HUES64 (cell line): ENCODE measurements around the gene EXOC8. TPM values are rescaled to one million over a fixed set of nuclear protein-coding genes. Genes with fewer than 3 reads are reported as not detected.

ENCODE experiments used
- H3K27ac ChIP-seq: 2 replicates; pipeline ENCODE4 v1.7.0; 2013; ENCODE audit warnings: low read depth, low read length, inconsistent platforms
- H3K27me3 ChIP-seq: 2 replicates; pipeline ENCODE4 v1.6.1; 2013; ENCODE audit warnings: mild to moderate bottlenecking, low read length; ENCODE audit not compliant: insufficient read depth
- H3K36me3 ChIP-seq: 2 replicates; pipeline ENCODE4 v1.6.1; 2013; ENCODE audit warnings: mild to moderate bottlenecking, low read length; ENCODE audit not compliant: insufficient read depth
- H3K4me1 ChIP-seq: 2 replicates; pipeline ENCODE4 v1.6.1; 2013; ENCODE audit warnings: mild to moderate bottlenecking, low read length, moderate library complexity; ENCODE audit not compliant: insufficient read depth
- H3K4me3 ChIP-seq: 2 replicates; pipeline ENCODE4 v1.5.1; 2013; ENCODE audit warnings: mild to moderate bottlenecking, low read length, moderate library complexity
- H3K9ac ChIP-seq: 2 replicates; pipeline ENCODE4 v1.6.1; 2013; ENCODE audit warnings: mild to moderate bottlenecking, low read depth, low read length
- H3K9me3 ChIP-seq: 2 replicates; pipeline ENCODE4 v1.6.1; 2013; ENCODE audit warnings: low read depth, low read length; ENCODE audit not compliant: insufficient read depth
- WGBS: fragments of 150-250, 120-280 bp; methylation state at CpG from one replicate; pipeline ENCODE4 v1.1.7; 2013; ENCODE audit warnings: missing lambda C conversion rate; 5-methylcytosine and 5-hydroxymethylcytosine counted together
- polyA plus RNA-seq, 2 experiments: library from polyadenylated mRNA; stranded (reverse); fragments of 50-300 nt; gene quantifications; one replicate each; pipeline ENCODE4 v1.2.3, GENCODE V29; 2013

EXOC8 gene, protein sequence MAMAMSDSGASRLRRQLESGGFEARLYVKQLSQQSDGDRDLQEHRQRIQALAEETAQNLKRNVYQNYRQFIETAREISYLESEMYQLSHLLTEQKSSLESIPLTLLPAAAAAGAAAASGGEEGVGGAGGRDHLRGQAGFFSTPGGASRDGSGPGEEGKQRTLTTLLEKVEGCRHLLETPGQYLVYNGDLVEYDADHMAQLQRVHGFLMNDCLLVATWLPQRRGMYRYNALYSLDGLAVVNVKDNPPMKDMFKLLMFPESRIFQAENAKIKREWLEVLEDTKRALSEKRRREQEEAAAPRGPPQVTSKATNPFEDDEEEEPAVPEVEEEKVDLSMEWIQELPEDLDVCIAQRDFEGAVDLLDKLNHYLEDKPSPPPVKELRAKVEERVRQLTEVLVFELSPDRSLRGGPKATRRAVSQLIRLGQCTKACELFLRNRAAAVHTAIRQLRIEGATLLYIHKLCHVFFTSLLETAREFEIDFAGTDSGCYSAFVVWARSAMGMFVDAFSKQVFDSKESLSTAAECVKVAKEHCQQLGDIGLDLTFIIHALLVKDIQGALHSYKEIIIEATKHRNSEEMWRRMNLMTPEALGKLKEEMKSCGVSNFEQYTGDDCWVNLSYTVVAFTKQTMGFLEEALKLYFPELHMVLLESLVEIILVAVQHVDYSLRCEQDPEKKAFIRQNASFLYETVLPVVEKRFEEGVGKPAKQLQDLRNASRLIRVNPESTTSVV
- polyA plus RNA-seq (2013, experiment 1 of 2) = 4.1 TPM
- polyA plus RNA-seq (2013, experiment 2 of 2) = 4.7 TPM

DNA sequence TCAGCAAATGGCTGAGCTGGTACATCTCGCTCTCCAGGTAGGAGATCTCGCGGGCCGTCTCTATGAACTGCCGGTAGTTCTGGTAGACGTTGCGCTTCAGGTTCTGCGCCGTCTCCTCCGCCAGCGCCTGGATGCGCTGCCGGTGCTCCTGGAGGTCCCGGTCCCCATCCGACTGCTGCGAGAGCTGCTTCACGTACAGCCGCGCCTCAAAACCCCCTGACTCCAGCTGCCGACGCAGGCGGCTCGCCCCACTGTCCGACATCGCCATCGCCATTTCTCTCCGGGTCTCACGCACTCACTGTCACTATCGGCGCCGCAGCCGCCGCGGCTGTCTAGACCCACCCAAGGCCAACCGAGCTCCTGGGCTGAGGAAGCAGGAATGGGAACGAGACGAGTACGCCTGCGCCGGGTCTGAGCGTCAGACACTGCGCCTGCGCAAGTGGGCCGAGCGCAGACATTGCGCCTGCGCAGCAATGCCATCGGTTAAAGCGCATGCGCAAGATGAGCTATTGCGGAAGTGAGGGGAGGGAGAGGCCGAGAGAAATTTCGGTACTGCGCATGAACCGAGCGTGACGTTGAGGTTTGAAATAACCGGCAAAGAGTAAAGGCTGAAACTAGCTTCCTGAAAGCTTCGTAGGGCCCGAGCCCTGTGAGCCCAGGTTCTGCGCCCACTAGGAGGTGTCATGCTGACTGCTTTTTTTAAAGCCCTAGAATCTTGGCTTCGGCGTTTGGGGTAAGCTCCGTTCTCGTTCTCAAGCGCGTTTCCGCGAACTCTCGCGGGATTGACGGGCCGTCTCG, at the start of gene EXOC8:
Gene EXOC8 (minus strand): TSS at position 381 of the 798 bp plus-strand sequence. CDS start 107 bp downstream, at position 274.
- H3K36me3 ChIP-seq = peaks cover 19% of the 10 kb centered on the region
- H3K4me3 ChIP-seq = peak within 1 kb of the TSS; percentile 87
- peak within 1 kb of the TSS; percentile 87 for H3K9ac ChIP-seq
- H3K27me3 ChIP-seq = no peaks in the 10 kb centered on the region
- H3K27ac ChIP-seq = peak within 1 kb of the TSS; percentile 97
- WGBS = under 1% methylated on average over 74 of the region's 74 CpGs
- no peaks in the 10 kb centered on the region for H3K9me3 ChIP-seq
- H3K4me1 ChIP-seq = peaks cover 31% of the 10 kb centered on the region

DNA sequence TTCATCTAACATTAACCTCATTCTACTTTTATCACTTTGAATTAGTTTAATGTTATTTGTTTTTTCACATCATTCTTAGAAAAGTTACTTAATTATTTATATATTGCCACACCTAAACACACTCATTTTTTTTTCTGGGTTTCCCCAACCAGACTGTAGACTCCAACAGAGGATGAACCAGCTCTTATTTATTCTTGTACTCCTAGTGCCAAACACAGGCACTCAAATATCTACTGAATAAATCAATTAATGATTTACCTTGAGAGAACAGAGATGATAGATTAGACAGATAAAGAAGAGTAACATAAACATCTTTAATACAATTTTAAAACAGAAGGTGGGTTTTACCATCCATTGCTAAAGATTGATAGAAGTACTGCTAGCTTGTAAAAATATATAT, 48.8 kb upstream of the EXOC8 start:
- H3K36me3 ChIP-seq = no peaks in the 10 kb centered on the region
- no peaks in the 10 kb centered on the region for H3K27me3 ChIP-seq
- no peaks in the 10 kb centered on the region for H3K9me3 ChIP-seq
- H3K9ac ChIP-seq = no peak overlapping the region
- H3K4me1 ChIP-seq = no peaks in the 10 kb centered on the region
- H3K4me3 ChIP-seq = no peak overlapping the region
- H3K27ac ChIP-seq = no peak overlapping the region

DNA sequence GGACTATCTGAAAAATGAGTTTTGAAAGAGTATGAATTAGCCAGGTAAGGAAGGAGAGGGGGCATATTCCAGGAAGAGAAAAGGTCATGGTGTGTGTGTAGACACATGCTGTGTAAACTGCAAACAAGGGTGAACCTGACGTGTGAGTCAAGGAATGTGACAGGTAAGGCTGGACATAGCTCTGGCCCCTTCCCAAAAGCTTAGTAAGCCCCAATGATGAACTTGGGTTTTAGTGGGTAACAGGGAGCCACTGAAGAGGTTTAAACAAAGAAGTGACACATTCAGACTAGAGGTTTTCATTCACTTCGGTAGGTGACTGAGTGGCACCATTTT, 47.7 kb upstream of the EXOC8 start:
- H3K4me3 ChIP-seq = no peak overlapping the region
- H3K36me3 ChIP-seq = no peaks in the 10 kb centered on the region
- H3K4me1 ChIP-seq = no peaks in the 10 kb centered on the region
- 92% methylated on average over 2 of the region's 2 CpGs for WGBS
- no peaks in the 10 kb centered on the region for H3K9me3 ChIP-seq
- H3K27me3 ChIP-seq = no peaks in the 10 kb centered on the region
- no peak overlapping the region for H3K9ac ChIP-seq
- H3K27ac ChIP-seq = no peak overlapping the region

DNA sequence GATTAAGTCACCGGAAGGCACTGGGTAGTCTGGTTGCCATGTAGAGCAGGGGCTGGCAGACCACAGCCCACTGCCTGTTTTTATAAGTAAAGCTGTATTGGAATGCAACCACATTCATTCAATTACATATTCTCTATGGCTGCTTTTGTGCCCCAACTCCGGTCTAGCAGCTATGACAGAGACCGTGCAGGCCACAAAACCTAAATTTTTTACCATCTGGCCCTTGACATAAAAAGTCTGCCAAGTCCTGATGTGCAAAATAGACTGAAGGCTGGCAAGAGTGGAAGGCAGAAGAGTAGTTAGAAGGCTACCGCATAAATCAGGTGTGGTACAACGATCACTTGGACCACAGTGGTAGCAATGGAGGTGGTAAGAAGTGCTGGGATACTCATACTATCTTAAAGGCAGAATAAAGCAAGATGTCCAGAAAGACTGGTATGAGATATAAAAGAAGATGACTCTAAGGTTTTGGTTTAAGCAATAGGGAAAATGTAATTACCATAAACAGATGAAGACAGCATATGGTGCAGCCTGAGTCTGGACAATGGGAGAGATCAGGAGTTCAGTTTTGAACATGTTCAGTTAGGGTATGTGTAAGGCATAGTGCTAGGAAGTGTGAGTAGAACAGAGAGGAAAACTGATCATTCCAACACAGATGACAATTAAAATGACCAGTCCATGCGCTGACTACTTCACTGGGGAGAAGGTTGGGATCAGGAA, 47.2 kb upstream of the EXOC8 start:
- Histone ChIP-seq H3K9ac (no peak overlapping the region), H3K27ac (no peak overlapping the region), H3K4me3 (no peak overlapping the region), H3K27me3 (no peaks in the 10 kb centered on the region), H3K4me1 (no peaks in the 10 kb centered on the region), H3K9me3 (no peaks in the 10 kb centered on the region), H3K36me3 (no peaks in the 10 kb centered on the region)
- 94% methylated on average over 6 of the region's 6 CpGs for WGBS

DNA sequence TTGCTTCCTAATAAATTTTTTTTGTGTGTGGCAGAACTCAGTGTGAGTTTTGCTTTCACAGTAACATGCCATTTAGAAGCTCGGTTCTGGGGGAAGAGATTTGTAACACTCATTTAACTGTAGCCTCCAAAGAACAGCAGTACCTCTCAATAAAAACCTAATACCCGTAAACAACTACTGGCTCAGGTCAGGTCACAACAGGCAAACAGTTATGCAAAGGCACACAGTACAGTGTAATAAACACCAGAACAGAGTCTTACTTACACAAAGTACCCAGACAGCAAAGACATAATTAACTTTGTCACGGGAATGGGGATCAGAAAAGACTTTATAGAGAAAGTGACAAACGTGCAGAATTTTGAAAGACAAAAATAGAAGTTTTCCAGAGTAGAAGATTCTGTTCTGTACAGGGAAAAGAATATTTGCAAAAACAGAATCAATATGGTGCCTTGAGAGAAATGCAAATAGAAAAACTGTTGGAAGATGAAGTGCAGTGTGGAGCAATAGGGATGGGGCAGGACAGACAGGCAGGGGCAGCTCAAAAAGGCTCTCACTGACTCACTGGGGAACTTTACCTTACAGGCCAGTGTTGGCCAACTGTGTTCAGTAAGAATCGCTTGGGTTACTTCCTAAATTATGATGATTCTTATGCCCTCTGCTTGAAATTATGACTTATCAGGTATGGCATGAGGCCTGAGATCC, 45.7 kb upstream of the EXOC8 start:
- 89% methylated on average over 5 of the region's 5 CpGs for WGBS
- H3K27ac ChIP-seq = no peak overlapping the region
- H3K9me3 ChIP-seq = no peaks in the 10 kb centered on the region
- no peak overlapping the region for H3K9ac ChIP-seq
- no peaks in the 10 kb centered on the region for H3K27me3 ChIP-seq
- H3K36me3 ChIP-seq = no peaks in the 10 kb centered on the region
- H3K4me1 ChIP-seq = no peaks in the 10 kb centered on the region
- H3K4me3 ChIP-seq = no peak overlapping the region

DNA sequence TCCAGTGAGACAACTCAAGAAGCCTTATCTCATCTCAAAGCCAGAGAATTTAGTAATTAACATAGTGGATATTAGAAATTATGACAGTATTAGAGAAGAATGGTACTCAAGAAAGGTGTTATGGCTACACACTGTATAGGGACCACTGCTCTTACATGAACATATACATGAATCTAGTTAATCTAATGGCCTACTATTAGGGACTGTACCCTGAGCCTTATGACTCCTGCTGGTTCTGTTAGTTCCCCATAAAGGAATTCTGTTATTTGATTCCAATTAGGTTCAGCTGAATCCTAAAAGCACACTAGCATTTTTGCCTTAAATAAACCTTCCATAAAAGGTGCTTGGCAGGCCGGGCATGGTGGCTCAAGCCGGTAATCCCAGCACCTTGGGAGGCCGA, 44.8 kb upstream of the EXOC8 start:
- 99% methylated on average over 3 of the region's 3 CpGs for WGBS

DNA sequence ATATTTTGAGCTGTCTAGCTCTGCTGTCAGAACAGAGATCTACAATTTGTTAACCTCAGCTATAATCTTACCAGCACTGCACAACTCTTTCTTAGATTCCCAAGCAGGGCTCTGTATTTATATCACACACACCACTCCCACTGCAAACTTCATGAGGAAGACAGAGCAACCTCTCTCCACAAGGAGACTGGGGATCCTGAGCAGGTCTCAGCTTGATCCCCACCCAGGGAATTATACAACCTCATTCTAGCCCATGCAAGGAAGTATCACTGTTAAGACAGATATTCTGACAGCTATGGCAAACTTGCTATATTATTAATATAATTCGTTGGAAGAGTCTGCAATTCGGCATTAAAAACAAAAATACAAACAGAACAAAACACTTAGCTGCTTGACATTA, 44.1 kb upstream of the EXOC8 start:
- Histone ChIP-seq H3K27ac (no peak overlapping the region), H3K9ac (no peak overlapping the region), H3K27me3 (no peaks in the 10 kb centered on the region), H3K36me3 (no peaks in the 10 kb centered on the region), H3K9me3 (no peaks in the 10 kb centered on the region), H3K4me3 (no peak overlapping the region), H3K4me1 (peaks cover 9% of the 10 kb centered on the region)
- WGBS = 97% methylated on average over 2 of the region's 2 CpGs

More for the DNA sequence above, 44.8 kb upstream of the EXOC8 start:
- Histone ChIP-seq H3K4me1 (peaks cover 3% of the 10 kb centered on the region), H3K27ac (no peak overlapping the region), H3K36me3 (no peaks in the 10 kb centered on the region), H3K9ac (no peak overlapping the region), H3K4me3 (no peak overlapping the region), H3K9me3 (no peaks in the 10 kb centered on the region), H3K27me3 (no peaks in the 10 kb centered on the region)

DNA sequence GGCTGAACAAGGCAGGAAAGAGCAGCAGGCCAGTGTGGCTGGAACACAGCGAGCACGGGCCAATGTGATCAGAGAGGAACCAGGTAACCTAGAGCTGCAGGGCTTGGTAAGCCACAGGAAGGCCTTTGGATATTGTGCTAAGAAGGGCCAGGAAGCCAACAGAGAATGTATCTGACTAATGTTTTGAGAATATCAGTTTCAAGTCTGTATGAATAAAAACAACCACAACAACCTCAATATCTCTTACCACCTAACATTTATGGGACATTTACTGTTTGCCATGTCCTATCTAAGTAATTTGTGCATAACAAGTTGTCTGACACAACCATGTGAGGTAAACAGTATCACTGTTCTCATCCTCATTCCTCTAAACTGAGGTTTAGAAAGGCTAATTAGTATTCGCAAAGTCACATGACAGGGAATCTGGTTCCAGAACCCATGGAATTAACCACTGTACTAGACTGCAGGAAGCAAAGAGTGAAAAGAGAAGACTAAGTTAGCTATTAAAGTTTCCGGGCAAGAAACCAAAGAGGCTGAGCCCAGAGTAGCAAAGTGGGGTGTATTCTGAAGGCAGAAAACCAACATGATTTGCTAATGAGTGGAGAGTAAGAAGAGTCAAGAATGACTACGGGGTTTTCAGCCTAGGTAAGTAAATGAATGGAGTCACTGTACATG, 39.4 kb upstream of the EXOC8 start:
- Histone ChIP-seq H3K9ac (peak overlapping the region; percentile 14; the same call in 1 of the 2 replicates), H3K27me3 (no peaks in the 10 kb centered on the region), H3K9me3 (no peaks in the 10 kb centered on the region), H3K4me1 (peaks cover 9% of the 10 kb centered on the region), H3K4me3 (no peak overlapping the region), H3K36me3 (no peaks in the 10 kb centered on the region), H3K27ac (no peak overlapping the region)
- 93% methylated on average over 5 of the region's 5 CpGs for WGBS

DNA sequence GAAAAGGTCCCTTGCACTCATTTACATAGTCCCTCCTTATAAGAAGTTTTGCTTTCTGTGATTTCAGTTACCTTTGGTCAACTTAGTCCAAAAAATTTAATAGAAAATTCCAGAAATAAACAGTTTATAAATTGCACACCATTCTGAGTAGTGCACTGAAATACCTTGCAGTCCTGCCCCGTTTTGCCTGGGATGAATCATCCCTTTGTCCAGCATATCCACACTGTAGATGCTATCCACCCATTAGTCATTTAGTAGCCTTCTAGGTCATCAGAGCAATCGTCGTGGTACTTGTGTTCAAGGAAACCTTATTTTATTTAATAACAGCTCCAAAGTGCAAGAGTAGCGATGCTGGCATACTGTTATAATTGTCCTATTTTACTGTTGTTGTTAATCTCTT, 38.4 kb upstream of the EXOC8 start:
- Histone ChIP-seq H3K4me3 (no peak overlapping the region), H3K9ac (no peak overlapping the region), H3K4me1 (peaks cover 9% of the 10 kb centered on the region), H3K27me3 (no peaks in the 10 kb centered on the region), H3K27ac (no peak overlapping the region), H3K9me3 (no peaks in the 10 kb centered on the region), H3K36me3 (no peaks in the 10 kb centered on the region)
- 94% methylated on average over 3 of the region's 4 CpGs for WGBS

DNA sequence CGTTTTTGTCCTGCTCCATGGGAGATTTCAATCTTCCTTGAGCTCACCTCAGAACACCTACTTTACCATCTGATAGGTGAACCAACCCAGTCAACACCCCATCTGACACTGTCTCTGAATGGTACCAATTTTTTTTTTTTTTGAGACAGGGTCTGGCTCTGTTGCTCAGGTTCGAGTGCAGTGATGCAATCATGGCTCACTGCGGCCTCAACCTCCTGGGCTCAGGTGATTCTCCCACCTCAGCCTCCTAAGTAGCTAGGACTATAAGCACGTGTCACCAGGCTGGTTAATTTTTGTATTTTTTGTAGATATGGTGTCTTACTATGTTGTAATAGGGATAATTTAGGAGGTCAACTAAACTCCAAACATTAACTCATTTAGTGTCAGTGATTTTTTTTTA, 36.7 kb upstream of the EXOC8 start:
- Histone ChIP-seq H3K9me3 (no peaks in the 10 kb centered on the region), H3K4me3 (no peak overlapping the region), H3K27me3 (no peaks in the 10 kb centered on the region), H3K27ac (no peak overlapping the region), H3K4me1 (peaks cover 9% of the 10 kb centered on the region), H3K9ac (no peak overlapping the region), H3K36me3 (no peaks in the 10 kb centered on the region)
- WGBS = 91% methylated on average over 3 of the region's 4 CpGs
